Stimulated activated naive CD8-positive, alpha-beta T cell treated with anti-CD3 and anti-CD28 coated beads, Interleukin-15, Interleukin-2, amounts not matched to agents 100 U/mL and 50 U/mL, for 24 hours (primary cell): ENCODE measurements around the gene BOLA1.
"Not testable (repeated sequence)": the region's sequence is repeated elsewhere in the genome, so short reads cannot be mapped to it uniquely, and the experiment has no call there.

Source experiments
- ATAC-seq: fragments of 150-1000 bp; cut with Tn5 transposase; one replicate; pipeline ENCODE4 v1.10.0; 2021
- DNase-seq: peaks from one replicate; pipeline ENCODE4 v3.0.0; 2021

BOLA1 gene

GRCh38 chr1:149931212-149931790 lies 31.9 kb downstream of the BOLA1 start:
- DNase-seq, result no peak

DNA sequence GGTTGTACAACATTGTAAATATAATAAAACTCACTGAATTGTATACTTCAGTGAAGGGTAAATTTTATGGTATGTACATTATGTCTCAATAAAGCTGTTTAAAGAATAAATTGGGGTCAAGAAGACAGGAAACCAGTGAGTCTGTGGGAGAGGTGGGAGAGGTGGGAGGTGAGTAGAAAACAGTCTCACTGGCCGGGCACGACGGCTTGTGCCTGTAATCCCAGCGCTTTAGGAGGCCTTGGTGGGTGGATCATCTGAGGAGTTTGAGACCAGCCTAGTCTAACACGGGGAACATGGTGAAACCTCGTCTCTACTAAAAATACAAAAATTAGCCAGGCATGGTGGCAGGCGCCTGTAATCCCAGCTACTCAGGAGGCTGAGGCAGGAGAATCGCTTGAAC lies 33.1 kb downstream of the BOLA1 start:
- ATAC-seq (no peak), DNase-seq (no peak)

More at GRCh38 chr1:149931212-149931790, 31.9 kb downstream of the BOLA1 start:
- ATAC-seq, result no peak

GRCh38 chr1:149933208-149933607 lies 33.8 kb downstream of the BOLA1 start:
- no peak for ATAC-seq
- DNase-seq, result no peak

- DNase-seq, result no peak
- no peak for ATAC-seq
Observed at GRCh38 chr1:149934356-149934755, 35.0 kb downstream of the BOLA1 start.

- ATAC-seq, result no peak
Observed at GRCh38 chr1:149936170-149936991, 37.0 kb downstream of the BOLA1 start, which contains the start of gene MTMR11. TSS of gene MTMR11 (minus strand) at chr1:149936879. CDS start at chr1:149936647, 232 bp downstream.

GRCh38 chr1:149936992-149937705 lies 37.8 kb downstream of the BOLA1 start:
- ATAC-seq, result no peak
- DNase-seq, result no peak

More at GRCh38 chr1:149936170-149936991, 37.0 kb downstream of the BOLA1 start, which contains the start of gene MTMR11:
- DNase-seq, result no peak

DNA sequence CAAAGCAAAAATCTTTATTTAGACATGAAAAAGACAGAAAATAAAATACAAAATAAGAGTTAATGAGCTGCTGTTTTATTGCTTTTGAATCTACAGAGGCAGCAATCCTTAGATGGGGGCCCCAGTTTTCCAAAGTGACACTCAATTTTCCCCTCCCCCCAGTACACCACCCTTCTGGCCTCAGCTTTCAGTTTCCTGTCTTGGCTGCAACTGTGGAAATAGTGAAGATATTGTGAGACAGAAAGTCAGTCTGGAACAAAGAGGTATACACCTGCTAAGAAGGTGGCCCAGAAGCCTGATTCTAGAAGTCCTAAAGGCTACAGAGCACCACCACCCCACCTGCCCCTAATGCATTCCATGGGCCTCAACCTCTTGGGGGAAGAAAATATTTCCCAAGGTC lies 38.4 kb downstream of the BOLA1 start:
- DNase-seq, result no peak
- peak; percentile 72 for ATAC-seq

DNA sequence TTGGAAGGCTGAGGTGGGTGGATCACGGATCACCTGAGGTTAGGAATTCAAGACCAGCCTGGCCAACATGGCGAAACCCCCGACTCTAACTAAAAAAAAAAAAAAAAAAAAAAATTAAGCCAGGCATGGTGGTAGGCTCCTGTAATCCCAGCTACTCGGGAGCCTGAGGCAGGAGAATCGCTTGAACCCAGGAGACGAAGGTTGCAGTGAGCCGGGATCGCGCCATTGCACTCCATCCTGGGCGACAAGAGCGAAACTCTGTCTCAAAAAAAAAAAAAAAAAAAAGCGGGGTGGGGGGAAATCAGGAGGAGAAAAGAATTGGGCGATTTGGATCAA lies 39.3 kb downstream of the BOLA1 start:
- ATAC-seq, DNase-seq: not testable (repeated sequence)

DNA sequence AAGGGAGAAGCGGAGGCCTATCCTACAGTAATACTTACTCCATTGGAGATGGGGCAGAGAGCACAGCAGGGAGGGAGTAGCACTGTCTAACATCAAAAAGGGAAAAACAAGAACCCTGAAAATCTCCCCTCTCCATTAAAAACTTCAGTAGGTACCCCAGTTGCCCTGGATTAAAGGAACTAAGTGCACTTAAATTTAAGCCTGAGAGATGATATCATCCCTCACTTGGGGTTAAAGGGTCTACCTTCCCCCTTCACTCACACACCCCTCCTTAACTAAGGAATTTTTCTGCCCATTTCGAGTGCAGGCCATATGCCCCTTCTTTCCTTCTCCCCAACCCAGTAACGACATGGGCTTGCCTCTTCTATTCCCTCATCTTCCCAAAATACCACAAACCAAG lies 41.1 kb downstream of the BOLA1 start:
- ATAC-seq (no peak), DNase-seq (no peak)

DNA sequence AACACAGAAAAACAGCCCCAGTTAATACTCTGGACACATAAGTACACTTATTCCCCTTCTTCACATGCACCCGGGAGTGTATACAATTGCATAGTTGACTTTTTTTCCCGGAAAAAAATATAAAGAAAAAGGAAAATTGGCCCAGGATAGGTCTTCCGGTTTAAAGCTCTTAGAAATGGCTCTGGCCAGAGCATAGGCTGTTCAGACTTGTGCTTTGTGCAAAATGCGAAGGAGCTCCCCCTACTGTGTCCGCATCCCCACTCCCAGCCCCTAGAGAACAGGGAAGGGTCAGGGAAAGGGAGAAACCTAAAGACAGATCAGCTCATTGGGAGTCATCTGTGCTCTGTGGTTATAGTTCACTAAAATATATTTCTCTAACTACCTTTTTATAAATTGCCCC lies 42.8 kb downstream of the BOLA1 start:
- no peak for ATAC-seq
- DNase-seq, result no peak

GRCh38 chr1:149942885-149943284 lies 43.5 kb downstream of the BOLA1 start:
- no peak for ATAC-seq
- DNase-seq, result no peak

DNA sequence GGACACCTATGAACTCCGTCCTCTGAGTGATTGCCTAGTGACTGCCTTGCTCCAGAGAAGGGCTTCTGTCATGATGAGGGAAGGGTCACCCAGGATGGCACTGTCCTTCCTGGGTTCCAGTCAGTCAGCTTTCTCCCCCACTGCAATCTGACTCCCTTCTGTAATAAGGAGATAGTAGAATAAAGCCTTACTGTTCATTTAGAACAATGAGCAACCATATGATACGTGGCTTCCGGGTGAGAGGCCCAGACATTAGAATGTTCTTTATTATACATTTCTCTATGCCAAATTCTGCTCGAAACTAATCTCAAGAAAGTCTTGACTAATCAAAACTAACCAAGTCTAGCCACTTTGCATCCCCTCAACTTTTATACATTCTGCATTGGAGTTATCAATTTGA lies 45.8 kb downstream of the BOLA1 start:
- no peak for ATAC-seq
- no peak for DNase-seq

DNA sequence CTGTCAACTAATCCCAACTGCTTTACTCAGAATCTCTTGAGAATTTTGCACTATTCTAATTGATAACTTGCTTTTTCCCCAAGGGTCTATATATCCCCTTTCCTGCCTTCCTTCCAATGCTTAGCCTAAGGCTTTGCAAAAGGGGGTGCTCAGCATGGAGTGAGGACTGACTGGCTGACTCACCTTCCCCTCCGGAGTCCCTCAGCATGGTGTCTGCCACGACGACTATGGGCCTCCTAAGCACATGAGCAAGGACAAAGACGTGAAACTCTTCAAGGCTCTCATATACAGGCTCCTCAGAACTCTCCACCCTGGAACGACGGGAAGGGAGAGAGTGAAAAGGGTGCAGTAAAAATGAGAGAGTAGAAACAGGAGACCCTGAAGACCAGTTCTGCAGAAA lies 50.5 kb downstream of the BOLA1 start:
- no peak for ATAC-seq

More for the DNA sequence above, 50.5 kb downstream of the BOLA1 start:
- DNase-seq, result no peak
